ENCODE results near the gene ENAH. TPM values are rescaled to one million over a fixed set of nuclear protein-coding genes. Genes with fewer than 3 reads are reported as not detected.

ENAH gene
- polyA plus RNA-seq, 1 experiment: 40.9 TPM

DNA sequence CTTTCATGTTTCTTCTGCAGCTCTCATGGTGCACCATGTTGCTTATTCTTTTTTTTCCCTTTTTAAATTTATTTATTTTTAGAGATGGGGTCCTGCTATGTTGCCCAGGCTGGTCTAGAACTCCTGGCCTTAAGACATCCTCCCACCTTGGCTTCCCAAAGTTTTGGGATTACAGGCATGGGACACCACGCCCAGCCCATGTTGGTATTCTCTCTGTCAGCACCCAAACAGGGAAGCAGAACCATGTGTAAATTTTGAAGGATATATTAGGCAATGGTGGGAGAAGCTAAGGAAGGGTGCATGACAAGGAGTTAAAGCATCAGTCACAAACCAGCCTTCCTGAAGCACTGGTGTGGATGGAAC lies 39.6 kb upstream of the ENAH start:
- CTCF ChIA-PET: interaction anchor here (0.7 to 2.1 kb wide), 3 partner anchors 12 to 85 kb away, joined by 3 to 7 read pairs (median 4); partner anchors contain the start of gene SRP9
- POLR2A ChIA-PET: interaction anchor here (0.6 kb wide), 1 partner anchor 19 kb away, joined by 4 read pairs; no protein-coding TSS in a partner anchor
- no peaks in the 10 kb centered on the region for H3K36me3 ChIP-seq (ENCODE audit: control insufficient read depth, insufficient read depth, low read length)
- no peaks in the 10 kb centered on the region for H3K27me3 ChIP-seq (ENCODE audit: control insufficient read depth, insufficient read depth, low read length)
- TF ChIP-seq, protein P1, sequence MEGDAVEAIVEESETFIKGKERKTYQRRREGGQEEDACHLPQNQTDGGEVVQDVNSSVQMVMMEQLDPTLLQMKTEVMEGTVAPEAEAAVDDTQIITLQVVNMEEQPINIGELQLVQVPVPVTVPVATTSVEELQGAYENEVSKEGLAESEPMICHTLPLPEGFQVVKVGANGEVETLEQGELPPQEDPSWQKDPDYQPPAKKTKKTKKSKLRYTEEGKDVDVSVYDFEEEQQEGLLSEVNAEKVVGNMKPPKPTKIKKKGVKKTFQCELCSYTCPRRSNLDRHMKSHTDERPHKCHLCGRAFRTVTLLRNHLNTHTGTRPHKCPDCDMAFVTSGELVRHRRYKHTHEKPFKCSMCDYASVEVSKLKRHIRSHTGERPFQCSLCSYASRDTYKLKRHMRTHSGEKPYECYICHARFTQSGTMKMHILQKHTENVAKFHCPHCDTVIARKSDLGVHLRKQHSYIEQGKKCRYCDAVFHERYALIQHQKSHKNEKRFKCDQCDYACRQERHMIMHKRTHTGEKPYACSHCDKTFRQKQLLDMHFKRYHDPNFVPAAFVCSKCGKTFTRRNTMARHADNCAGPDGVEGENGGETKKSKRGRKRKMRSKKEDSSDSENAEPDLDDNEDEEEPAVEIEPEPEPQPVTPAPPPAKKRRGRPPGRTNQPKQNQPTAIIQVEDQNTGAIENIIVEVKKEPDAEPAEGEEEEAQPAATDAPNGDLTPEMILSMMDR (IDR thresholded peaks at IDR 0.05; ENCODE audit: insufficient read depth, low read depth, low read length): no peak
- no peak overlapping the region for H3K4me3 ChIP-seq (ENCODE audit: low read depth, low read length)
- DNase-seq (ENCODE audit: low read depth): no peak

DNA sequence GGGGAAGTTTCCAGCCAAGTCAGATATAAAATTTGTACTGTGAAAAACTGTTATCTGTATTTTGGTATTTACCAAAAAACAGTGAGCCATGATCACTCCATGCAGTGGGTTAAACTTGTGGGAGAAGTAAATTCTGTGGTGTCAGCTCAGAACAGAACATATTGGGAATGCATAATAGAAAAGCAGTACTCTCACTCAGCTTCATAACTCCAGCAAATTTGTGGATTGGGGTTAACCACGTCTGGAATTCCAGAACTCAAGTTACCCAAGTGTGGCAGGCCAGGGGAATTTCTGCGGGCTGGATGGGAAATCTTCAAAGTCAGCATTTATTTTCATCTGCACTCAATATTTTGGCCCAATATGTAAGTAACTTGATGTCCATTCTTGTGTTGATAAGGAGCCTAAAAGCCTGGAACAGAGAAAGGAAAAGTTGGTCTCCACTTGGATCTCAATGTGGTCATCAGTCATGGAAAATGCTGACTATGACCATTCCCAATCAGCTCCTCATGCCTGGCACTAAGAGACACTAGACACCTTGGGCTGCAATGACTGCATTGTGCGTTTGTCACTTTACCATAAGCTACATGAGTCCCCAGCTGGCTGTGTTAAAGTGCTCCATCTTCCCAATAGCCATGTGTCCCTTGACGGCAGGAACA lies 39.1 kb upstream of the ENAH start:
- Histone ChIP-seq H3K36me3 (ENCODE audit: control insufficient read depth, insufficient read depth, low read length) (no peaks in the 10 kb centered on the region), H3K27me3 (ENCODE audit: control insufficient read depth, insufficient read depth, low read length) (no peaks in the 10 kb centered on the region), H3K4me3 (ENCODE audit: low read depth, low read length) (no peak overlapping the region)
- CTCF ChIA-PET: interaction anchor here (1.6 to 2.1 kb wide), 2 partner anchors 13 to 80 kb away, joined by 4 to 7 read pairs; no protein-coding TSS in a partner anchor
- POLR2A ChIA-PET: interaction anchor here (0.6 to 1.2 kb wide), 2 partner anchors 8 to 20 kb away, joined by 4 to 5 read pairs; no protein-coding TSS in a partner anchor
- DNase-seq (ENCODE audit: low read depth): no peak
- TF ChIP-seq, protein P1 (IDR thresholded peaks at IDR 0.05; ENCODE audit: insufficient read depth, low read depth, low read length): no peak

DNA sequence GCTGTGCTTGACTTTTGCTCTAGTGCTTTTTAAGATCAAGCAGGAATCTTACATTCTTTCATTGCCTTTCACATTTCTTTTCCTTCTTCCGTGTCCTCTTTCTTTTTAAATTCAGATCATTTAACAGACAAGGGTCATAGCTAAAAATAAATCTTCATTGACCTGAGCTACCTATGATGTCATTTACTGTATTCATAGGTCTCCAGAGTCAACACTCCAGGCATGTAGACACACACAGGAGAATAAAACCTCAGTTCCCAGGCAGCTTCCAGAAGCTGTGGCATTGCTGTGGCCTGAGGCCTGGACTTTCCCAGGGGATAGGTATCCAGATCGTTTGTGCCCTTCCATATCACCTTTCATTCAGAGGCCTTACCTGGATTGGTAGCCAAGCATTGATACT lies 38.5 kb upstream of the ENAH start:
- Histone ChIP-seq H3K27me3 (ENCODE audit: control insufficient read depth, insufficient read depth, low read length) (no peaks in the 10 kb centered on the region), H3K4me3 (ENCODE audit: low read depth, low read length) (no peak overlapping the region), H3K36me3 (ENCODE audit: control insufficient read depth, insufficient read depth, low read length) (no peaks in the 10 kb centered on the region)
- TF ChIP-seq, protein P1 (IDR thresholded peaks at IDR 0.05; ENCODE audit: insufficient read depth, low read depth, low read length): no peak
- no peak for DNase-seq (ENCODE audit: low read depth)
- POLR2A ChIA-PET: interaction anchor here (0.6 to 1.2 kb wide), 2 partner anchors 9 to 18 kb away, joined by 5 read pairs; no protein-coding TSS in a partner anchor
- CTCF ChIA-PET: interaction anchor here (2.1 kb wide), 1 partner anchor 81 kb away, joined by 7 read pairs; no protein-coding TSS in a partner anchor

DNA sequence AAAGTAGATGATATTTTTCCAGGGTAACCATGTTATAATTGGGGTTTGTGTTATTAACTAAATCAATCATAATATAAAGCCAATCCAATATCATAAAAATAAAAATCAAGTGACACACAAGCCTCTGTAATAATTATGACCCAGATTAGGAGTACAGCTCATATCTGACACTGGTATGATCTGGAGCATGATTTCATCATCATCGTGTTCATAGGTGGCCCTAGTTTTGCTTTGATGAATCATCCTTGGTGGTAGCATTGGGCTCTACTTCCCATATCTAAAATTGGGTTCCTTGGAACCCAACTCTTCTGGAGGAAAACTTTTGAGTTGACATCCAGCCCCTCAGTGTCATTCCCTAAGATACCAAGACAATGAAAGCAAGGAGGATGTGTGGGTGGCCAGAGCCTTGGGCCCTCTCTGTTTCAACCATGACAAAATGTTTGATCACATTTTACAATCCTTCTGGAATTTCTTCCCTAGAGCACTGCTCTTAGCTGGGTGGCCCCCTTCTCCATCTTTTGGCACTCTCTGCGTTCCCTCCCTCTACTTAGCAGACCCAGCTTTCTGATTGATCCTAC lies 37.0 kb upstream of the ENAH start:
- Histone ChIP-seq H3K27me3 (ENCODE audit: control insufficient read depth, insufficient read depth, low read length) (no peaks in the 10 kb centered on the region), H3K36me3 (ENCODE audit: control insufficient read depth, insufficient read depth, low read length) (no peaks in the 10 kb centered on the region), H3K4me3 (ENCODE audit: low read depth, low read length) (no peak overlapping the region)
- TF ChIP-seq, protein P1 (IDR thresholded peaks at IDR 0.05; ENCODE audit: insufficient read depth, low read depth, low read length): no peak
- no peak for DNase-seq (ENCODE audit: low read depth)
- POLR2A ChIA-PET: no interaction called here
- CTCF ChIA-PET: interaction anchor here (1.0 kb wide), 1 partner anchor 10 kb away, joined by 3 read pairs; no protein-coding TSS in a partner anchor

DNA sequence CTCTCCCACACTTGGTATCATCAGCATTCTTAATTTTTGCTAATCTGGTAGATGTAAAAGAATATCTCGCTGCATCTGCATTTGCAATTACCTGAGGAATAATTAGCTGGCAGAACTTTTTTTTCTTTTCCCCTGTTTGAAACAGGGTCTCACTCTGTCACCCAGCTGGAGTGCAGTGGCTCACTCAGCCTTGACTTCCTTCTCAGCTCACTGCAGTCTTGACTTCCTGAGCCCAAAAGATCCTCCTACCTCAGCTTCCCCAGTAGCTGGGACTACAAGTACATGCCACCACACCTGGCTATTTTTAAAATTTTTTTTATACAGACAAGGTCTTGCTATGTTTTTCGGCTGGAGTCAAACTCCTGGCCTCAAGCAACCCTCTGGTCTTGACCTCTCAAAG lies 35.4 kb upstream of the ENAH start:
- POLR2A ChIA-PET: no interaction called here
- Histone ChIP-seq H3K27me3 (ENCODE audit: control insufficient read depth, insufficient read depth, low read length) (no peaks in the 10 kb centered on the region), H3K36me3 (ENCODE audit: control insufficient read depth, insufficient read depth, low read length) (no peaks in the 10 kb centered on the region), H3K4me3 (ENCODE audit: low read depth, low read length) (no peak overlapping the region)
- TF ChIP-seq, protein P1 (IDR thresholded peaks at IDR 0.05; ENCODE audit: insufficient read depth, low read depth, low read length): no peak
- CTCF ChIA-PET: no interaction called here
- DNase-seq (ENCODE audit: low read depth): no peak

All from BJ (cell line).